ENCODE measurements around the gene TMEM204.

DNA sequence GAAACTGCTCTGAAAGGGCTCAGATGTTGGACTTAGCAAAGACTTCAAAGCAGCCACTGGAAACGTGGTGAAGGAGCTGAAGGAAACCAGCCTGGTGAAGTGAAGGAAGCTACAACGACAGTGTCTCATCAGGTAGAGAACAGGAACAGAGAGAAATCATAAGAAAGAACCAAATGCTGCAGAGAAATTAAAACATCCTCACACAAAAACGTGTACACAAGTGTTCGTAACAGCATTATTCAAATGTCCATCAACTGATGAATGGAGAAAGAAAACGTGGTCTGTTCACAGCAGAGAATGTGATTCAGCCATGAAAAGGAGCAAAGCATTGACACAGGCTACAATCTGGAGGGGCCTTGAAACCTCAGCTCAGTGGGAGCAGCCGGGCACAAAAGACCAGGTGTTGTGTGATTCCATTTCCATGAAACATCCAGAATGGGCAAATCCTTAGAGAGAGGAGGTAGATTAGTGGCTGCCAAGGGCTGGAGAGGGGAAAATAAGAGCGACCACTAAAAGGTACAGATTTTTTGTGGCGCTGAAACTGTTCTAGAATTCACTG, 51.5 kb downstream of the TMEM204 start:
- TF ChIP-seq, protein P1, sequence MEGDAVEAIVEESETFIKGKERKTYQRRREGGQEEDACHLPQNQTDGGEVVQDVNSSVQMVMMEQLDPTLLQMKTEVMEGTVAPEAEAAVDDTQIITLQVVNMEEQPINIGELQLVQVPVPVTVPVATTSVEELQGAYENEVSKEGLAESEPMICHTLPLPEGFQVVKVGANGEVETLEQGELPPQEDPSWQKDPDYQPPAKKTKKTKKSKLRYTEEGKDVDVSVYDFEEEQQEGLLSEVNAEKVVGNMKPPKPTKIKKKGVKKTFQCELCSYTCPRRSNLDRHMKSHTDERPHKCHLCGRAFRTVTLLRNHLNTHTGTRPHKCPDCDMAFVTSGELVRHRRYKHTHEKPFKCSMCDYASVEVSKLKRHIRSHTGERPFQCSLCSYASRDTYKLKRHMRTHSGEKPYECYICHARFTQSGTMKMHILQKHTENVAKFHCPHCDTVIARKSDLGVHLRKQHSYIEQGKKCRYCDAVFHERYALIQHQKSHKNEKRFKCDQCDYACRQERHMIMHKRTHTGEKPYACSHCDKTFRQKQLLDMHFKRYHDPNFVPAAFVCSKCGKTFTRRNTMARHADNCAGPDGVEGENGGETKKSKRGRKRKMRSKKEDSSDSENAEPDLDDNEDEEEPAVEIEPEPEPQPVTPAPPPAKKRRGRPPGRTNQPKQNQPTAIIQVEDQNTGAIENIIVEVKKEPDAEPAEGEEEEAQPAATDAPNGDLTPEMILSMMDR (tag by site-specific recombination; IDR thresholded peaks at IDR 0.05), result no peak
- TF ChIP-seq, protein P2, sequence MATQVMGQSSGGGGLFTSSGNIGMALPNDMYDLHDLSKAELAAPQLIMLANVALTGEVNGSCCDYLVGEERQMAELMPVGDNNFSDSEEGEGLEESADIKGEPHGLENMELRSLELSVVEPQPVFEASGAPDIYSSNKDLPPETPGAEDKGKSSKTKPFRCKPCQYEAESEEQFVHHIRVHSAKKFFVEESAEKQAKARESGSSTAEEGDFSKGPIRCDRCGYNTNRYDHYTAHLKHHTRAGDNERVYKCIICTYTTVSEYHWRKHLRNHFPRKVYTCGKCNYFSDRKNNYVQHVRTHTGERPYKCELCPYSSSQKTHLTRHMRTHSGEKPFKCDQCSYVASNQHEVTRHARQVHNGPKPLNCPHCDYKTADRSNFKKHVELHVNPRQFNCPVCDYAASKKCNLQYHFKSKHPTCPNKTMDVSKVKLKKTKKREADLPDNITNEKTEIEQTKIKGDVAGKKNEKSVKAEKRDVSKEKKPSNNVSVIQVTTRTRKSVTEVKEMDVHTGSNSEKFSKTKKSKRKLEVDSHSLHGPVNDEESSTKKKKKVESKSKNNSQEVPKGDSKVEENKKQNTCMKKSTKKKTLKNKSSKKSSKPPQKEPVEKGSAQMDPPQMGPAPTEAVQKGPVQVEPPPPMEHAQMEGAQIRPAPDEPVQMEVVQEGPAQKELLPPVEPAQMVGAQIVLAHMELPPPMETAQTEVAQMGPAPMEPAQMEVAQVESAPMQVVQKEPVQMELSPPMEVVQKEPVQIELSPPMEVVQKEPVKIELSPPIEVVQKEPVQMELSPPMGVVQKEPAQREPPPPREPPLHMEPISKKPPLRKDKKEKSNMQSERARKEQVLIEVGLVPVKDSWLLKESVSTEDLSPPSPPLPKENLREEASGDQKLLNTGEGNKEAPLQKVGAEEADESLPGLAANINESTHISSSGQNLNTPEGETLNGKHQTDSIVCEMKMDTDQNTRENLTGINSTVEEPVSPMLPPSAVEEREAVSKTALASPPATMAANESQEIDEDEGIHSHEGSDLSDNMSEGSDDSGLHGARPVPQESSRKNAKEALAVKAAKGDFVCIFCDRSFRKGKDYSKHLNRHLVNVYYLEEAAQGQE (tag by site-specific recombination; IDR thresholded peaks at IDR 0.05), result no peak
